HepG2 (cell line): ENCODE data around the gene THRA. TPM values are rescaled to one million over a fixed set of nuclear protein-coding genes. Genes with fewer than 3 reads are reported as not detected.

ENCODE experiments used
- ARNT2 ChIP-seq: sonication (generic); formaldehyde crosslinking; IDR thresholded peaks from 2 replicates; pipeline ENCODE4 v1.8.0; 2022; ENCODE audit warnings: mild to moderate bottlenecking, low read depth, missing genetic modification reagents, moderate library complexity
- CCAR2 ChIP-seq: fragments of 200-400 bp; formaldehyde crosslinking; optimal IDR thresholded peaks from 2 replicates; pipeline ENCODE3; 2018; ENCODE audit warnings: low read depth, mild to moderate bottlenecking, low read length, moderate library complexity
- CCDC6 ChIP-seq: sonication (generic); formaldehyde crosslinking; IDR thresholded peaks from 2 replicates; pipeline ENCODE4 v1.8.1; 2022; ENCODE audit warnings: mild to moderate bottlenecking, missing genetic modification reagents, moderate library complexity
- CENPX ChIP-seq: sonication (generic); formaldehyde crosslinking; IDR thresholded peaks from 2 replicates; pipeline ENCODE4 v1.9.0; 2021; ENCODE audit warnings: mild to moderate bottlenecking, missing genetic modification reagents, moderate library complexity
- JARID2 ChIP-seq: sonication (generic); formaldehyde crosslinking; IDR thresholded peaks from 2 replicates; pipeline ENCODE4 v1.8.1; 2023; ENCODE audit warnings: missing genetic modification reagents, inconsistent platforms; ENCODE audit not compliant: insufficient replicate concordance
- KDM5B ChIP-seq: sonication (generic); formaldehyde crosslinking; IDR thresholded peaks from 2 replicates; pipeline ENCODE4 v1.4.0; 2020; ENCODE audit warnings: missing genetic modification reagents, mild to moderate bottlenecking, borderline replicate concordance
- MIER2 ChIP-seq: IDR thresholded peaks from 2 replicates; pipeline ENCODE4 v1.6.1; 2016; ENCODE audit warnings: missing biosample characterization, missing genetic modification reagents
- NFRKB ChIP-seq: fragments of 450-650 bp; IDR thresholded peaks from 2 replicates; pipeline ENCODE4 v1.6.1; 2017
- NR3C1 ChIP-seq: sonication (generic); formaldehyde crosslinking; IDR thresholded peaks from 2 replicates; pipeline ENCODE4 v1.4.0; 2020; ENCODE audit warnings: missing genetic modification reagents
- RNF219 ChIP-seq: sonication (generic); formaldehyde crosslinking; IDR thresholded peaks from 2 replicates; pipeline ENCODE4 v1.5.0; 2020; ENCODE audit warnings: mild to moderate bottlenecking, missing genetic modification reagents
- SRF ChIP-seq: IDR thresholded peaks from 2 replicates; pipeline ENCODE4 v1.6.1; 2011; ENCODE audit warnings: mild to moderate bottlenecking, low read depth, low read length, moderate library complexity
- TAF15 ChIP-seq: fragments of 200-400 bp; formaldehyde crosslinking; IDR thresholded peaks from one replicate; pipeline ENCODE4 v1.6.1; 2018; ENCODE audit warnings: mild to moderate bottlenecking, low read depth, low read length; ENCODE audit not compliant: poor library complexity, severe bottlenecking
- TCF7L2 ChIP-seq: IDR thresholded peaks from 2 replicates; pipeline ENCODE4 v1.6.1; 2011; ENCODE audit warnings: mild to moderate bottlenecking, low read depth, low read length, moderate library complexity
- ZBTB46 ChIP-seq: sonication (generic); formaldehyde crosslinking; IDR thresholded peaks from 2 replicates; pipeline ENCODE4 v1.4.0; 2020; ENCODE audit warnings: mild to moderate bottlenecking, missing genetic modification reagents, borderline replicate concordance
- ZFP37 ChIP-seq: sonication (generic); formaldehyde crosslinking; IDR thresholded peaks from 2 replicates; pipeline ENCODE4 v1.4.0; 2020; ENCODE audit warnings: missing genetic modification reagents, borderline replicate concordance
- ZFP82 ChIP-seq: sonication (generic); formaldehyde crosslinking; IDR thresholded peaks from 2 replicates; pipeline ENCODE4 v1.5.1; 2020; ENCODE audit warnings: mild to moderate bottlenecking, missing genetic modification reagents, borderline replicate concordance
- ZMYM3 ChIP-seq: sonication (generic); formaldehyde crosslinking; IDR thresholded peaks from 2 replicates; pipeline ENCODE4 v1.5.1; 2020; ENCODE audit warnings: mild to moderate bottlenecking, missing genetic modification reagents
- ZMYM4 ChIP-seq: sonication (generic); formaldehyde crosslinking; IDR thresholded peaks from 2 replicates; pipeline ENCODE4 v1.8.1; 2023; ENCODE audit warnings: mild to moderate bottlenecking, missing genetic modification reagents
- ZNF10 ChIP-seq: sonication (generic); formaldehyde crosslinking; IDR thresholded peaks from 2 replicates; pipeline ENCODE4 v1.4.0; 2020; ENCODE audit warnings: mild to moderate bottlenecking, low read depth, missing genetic modification reagents, borderline replicate concordance
- ZNF484 ChIP-seq: sonication (generic); formaldehyde crosslinking; IDR thresholded peaks from 2 replicates; pipeline ENCODE4 v1.5.1; 2020; ENCODE audit warnings: mild to moderate bottlenecking, low read depth, missing genetic modification reagents, borderline replicate concordance
- ZNF570 ChIP-seq: sonication (generic); formaldehyde crosslinking; IDR thresholded peaks from 2 replicates; pipeline ENCODE4 v1.4.0; 2020; ENCODE audit warnings: mild to moderate bottlenecking, missing genetic modification reagents, borderline replicate concordance
- ZNF589 ChIP-seq: sonication (generic); formaldehyde crosslinking; conservative IDR thresholded peaks from 2 replicates; pipeline ENCODE4 v1.8.0; 2022; ENCODE audit warnings: mild to moderate bottlenecking, moderate library complexity, missing genetic modification reagents
- ZNF605 ChIP-seq: sonication (generic); formaldehyde crosslinking; IDR thresholded peaks from 2 replicates; pipeline ENCODE4 v1.8.0; 2022; ENCODE audit warnings: mild to moderate bottlenecking, missing genetic modification reagents
- ZNF678 ChIP-seq: sonication (generic); formaldehyde crosslinking; IDR thresholded peaks from 2 replicates; pipeline ENCODE4 v1.4.0; 2020; ENCODE audit warnings: mild to moderate bottlenecking, missing genetic modification reagents
- ZNF75D ChIP-seq: sonication (generic); formaldehyde crosslinking; IDR thresholded peaks from 2 replicates; pipeline ENCODE4 v1.8.1; 2023; ENCODE audit warnings: missing genetic modification reagents, mild to moderate bottlenecking, borderline replicate concordance
- ZNF816 ChIP-seq: sonication (generic); formaldehyde crosslinking; IDR thresholded peaks from 2 replicates; pipeline ENCODE4 v1.8.0; 2022; ENCODE audit warnings: missing genetic modification reagents, mild to moderate bottlenecking, borderline replicate concordance
- polyA plus RNA-seq, 8 experiments: library from polyadenylated mRNA; depleted of rRNA in 3 of 8; stranded (reverse) in 7 of 8; unstranded in 1 of 8; fragments of >200 nt; fragmentation: Illumina TruSeq in 4 of 8; extraction: Trizol in 4 of 8; gene quantifications; 2 replicates each; pipeline versions ENCODE4 v1.2.1 to v1.2.3, GENCODE V29; 2011 to 2016; ENCODE audit warnings: low read depth in 4 of 8, missing spikeins in 1 of 8, mixed read lengths in 1 of 8; ENCODE audit not compliant: insufficient read depth in 1 of 8
- total RNA-seq, 5 experiments: library from RNA; depleted of rRNA; stranded (reverse); fragments of >200 nt; fragmentation: Illumina TruSeq; extraction: Trizol; gene quantifications; 2 replicates each; pipeline ENCODE4 v1.2.3, GENCODE V29; 2016; ENCODE audit warnings: low read depth in 1 of 5

The THRA gene
- total and polyA plus RNA-seq, 2 of the 13 experiments (the other 11 are each of a cell fraction or from before 2014, with no cell fraction given), result 8.0 to 9.9 TPM

DNA sequence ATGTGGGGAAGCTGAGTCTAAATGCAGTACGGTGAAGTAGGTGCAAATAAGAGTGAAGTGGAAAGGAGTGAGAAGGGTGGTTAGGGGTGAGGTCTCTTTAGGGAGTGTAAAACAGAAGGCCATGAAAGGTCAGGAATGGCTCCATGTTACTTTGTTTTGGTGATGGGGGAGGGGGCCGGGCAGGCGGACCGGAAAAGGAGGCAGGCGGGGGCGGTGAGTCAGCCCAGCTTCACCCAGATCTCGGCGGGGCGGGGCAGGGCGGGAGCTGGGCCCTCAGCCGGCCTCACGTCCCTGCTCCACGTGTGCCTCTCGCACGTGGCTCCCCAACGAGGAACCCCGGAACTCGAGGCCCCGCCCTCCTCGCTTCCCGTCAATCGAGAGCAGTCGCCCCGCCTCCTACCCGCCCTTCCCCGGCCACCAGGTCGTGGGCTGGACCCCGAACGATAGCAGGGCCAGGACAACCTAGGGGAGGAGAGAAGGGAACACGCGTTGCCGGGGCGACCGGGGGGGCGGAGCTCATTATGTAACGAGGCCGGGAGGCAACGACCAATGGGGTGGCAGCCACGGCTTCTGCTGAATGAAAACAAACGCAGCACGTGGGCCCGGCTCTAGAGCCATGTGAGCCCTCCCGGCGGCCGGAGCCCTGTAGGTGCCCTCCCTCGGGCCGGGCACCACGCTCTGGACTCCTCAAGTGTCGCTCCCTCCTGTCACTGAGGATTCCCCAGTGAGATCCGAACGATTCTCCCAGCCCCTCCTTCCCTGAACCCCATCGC is 36.3 kb downstream of the THRA start (continued):
- TF ChIP-seq ZFP82 (peak; percentile 86; the same call in 1 of the 2 replicates), ZNF589 (CRISPR knock-in tag) (peak; percentile 98), SRF (peak; percentile 48; the same call in 1 of the 2 replicates), CCDC6 (CRISPR knock-in tag) (peak; percentile 93), ARNT2 (peak; percentile 99), CENPX (CRISPR knock-in tag) (no peak), ZNF678 (CRISPR knock-in tag) (peak; percentile 95), ZNF10 (CRISPR knock-in tag) (no peak), ZNF75D (no peak; the same call in 1 of the 2 replicates), NFRKB (no peak), CCAR2 (peak; percentile 1), ZNF816 (CRISPR knock-in tag) (peak; percentile 85; the same call in 1 of the 2 replicates), JARID2 (CRISPR knock-in tag) (peak; percentile 91), ZNF605 (CRISPR knock-in tag) (peak; percentile 97), ZNF484 (CRISPR knock-in tag) (peak; percentile 88; the same call in 1 of the 2 replicates), ZBTB46 (CRISPR knock-in tag) (peak; percentile 79; the same call in 1 of the 2 replicates), TAF15 (no peak), ZMYM3 (CRISPR knock-in tag) (0 out of 2 replicates have a peak, but pooled peaks have one; percentile 39), NR3C1 (CRISPR knock-in tag) (no peak), TCF7L2 (no peak), KDM5B (CRISPR knock-in tag) (peak; percentile 94), ZFP37 (CRISPR knock-in tag) (peak; percentile 92), RNF219 (CRISPR knock-in tag) (peak; percentile 32; the same call in 1 of the 2 replicates), ZMYM4 (CRISPR knock-in tag) (peak; percentile 86), ZNF570 (CRISPR knock-in tag) (0 out of 2 replicates have a peak, but pooled peaks have one; percentile 67), MIER2 (CRISPR knock-in tag) (peak; percentile 75)
